ENCODE data around the gene FXYD3. TPM values are rescaled to one million over a fixed set of nuclear protein-coding genes. Genes with fewer than 3 reads are reported as not detected.

The FXYD3 gene
- total and polyA plus RNA-seq, 2 of the 13 experiments (the other 11 are each of a cell fraction or from before 2014, with no cell fraction given) = 4.9 TPM; not detected in 1

DNA sequence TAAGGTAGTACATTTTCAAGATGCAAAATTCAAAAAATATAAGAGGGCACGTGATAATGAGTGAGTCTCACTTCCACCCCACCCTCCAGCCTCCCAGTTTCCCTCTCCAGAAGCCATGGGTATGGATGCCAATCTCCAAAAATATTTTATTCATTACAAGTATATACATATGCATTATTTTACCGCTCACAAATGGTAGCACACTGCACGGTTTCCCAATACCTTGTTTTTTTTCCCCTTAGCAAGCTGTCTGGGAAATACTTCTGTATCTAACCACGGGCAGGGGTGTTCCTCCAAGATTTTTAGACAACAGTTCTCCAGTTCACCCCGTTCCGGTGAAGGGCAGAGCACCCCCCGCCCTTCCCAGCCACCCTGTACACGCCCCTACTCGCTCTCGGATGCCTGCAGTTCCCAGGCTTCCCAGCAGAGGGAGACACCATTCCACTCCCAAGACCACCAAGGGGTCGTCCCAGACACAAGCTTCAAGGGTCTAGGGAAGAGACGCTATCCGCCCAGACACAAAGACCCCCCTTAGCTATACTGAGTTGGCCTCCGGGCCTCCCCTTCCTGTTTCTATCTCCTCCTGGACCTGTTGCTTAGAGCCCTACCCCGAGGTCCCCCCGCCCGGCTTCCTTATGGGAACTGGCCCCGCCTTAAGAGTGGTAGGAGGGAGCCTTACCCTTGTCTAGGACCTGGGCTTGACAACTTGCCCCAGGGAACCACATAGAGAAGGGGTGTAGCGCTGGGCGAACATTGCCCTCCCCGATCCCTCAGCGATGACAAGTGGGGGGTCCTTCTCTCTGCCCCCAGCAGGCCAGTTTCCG, 1.1 kb upstream of the FXYD3 start (continued):
- TF ChIP-seq, protein P1, sequence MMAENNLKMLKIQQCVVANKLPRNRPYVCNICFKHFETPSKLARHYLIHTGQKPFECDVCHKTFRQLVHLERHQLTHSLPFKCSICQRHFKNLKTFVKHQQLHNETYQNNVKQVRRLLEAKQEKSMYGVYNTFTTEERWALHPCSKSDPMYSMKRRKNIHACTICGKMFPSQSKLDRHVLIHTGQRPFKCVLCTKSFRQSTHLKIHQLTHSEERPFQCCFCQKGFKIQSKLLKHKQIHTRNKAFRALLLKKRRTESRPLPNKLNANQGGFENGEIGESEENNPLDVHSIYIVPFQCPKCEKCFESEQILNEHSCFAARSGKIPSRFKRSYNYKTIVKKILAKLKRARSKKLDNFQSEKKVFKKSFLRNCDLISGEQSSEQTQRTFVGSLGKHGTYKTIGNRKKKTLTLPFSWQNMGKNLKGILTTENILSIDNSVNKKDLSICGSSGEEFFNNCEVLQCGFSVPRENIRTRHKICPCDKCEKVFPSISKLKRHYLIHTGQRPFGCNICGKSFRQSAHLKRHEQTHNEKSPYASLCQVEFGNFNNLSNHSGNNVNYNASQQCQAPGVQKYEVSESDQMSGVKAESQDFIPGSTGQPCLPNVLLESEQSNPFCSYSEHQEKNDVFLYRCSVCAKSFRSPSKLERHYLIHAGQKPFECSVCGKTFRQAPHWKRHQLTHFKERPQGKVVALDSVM (CRISPR knock-in tag; IDR thresholded peaks at IDR 0.05) = no peak
- no peak for TF ChIP-seq RAD51 (IDR thresholded peaks at IDR 0.05; ENCODE audit: borderline replicate concordance)
- TF ChIP-seq HMGXB4 (CRISPR knock-in tag; IDR thresholded peaks at IDR 0.05; ENCODE audit: borderline replicate concordance in 1 of 2, low read depth in 1 of 2) = 0 out of 4 replicates have a peak, but pooled peaks of 1 of the 2 experiments have one; percentile 44
- TF ChIP-seq GPN1 (CRISPR knock-in tag; IDR thresholded peaks at IDR 0.05; ENCODE audit: borderline replicate concordance) = no peak
- TF ChIP-seq MEIS2 (CRISPR knock-in tag; IDR thresholded peaks at IDR 0.05) = no peak
- TF ChIP-seq, protein P2, sequence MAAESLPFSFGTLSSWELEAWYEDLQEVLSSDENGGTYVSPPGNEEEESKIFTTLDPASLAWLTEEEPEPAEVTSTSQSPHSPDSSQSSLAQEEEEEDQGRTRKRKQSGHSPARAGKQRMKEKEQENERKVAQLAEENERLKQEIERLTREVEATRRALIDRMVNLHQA (CRISPR knock-in tag; IDR thresholded peaks at IDR 0.05) = no peak
- no peak for TF ChIP-seq MED8 (CRISPR knock-in tag; IDR thresholded peaks at IDR 0.05; ENCODE audit: insufficient replicate concordance)
- TF ChIP-seq ZNF574 (CRISPR knock-in tag; IDR thresholded peaks at IDR 0.05) = 0 out of 2 replicates have a peak, but pooled peaks have one; percentile 31
- TF ChIP-seq ZNF260 (CRISPR knock-in tag; IDR thresholded peaks at IDR 0.05; ENCODE audit: borderline replicate concordance, low read depth) = no peak
- no peak for TF ChIP-seq MXI1 (IDR thresholded peaks at IDR 0.05; ENCODE audit: borderline replicate concordance, low read depth, low read length)
- TF ChIP-seq GFI1 (CRISPR knock-in tag; IDR thresholded peaks at IDR 0.05; ENCODE audit: borderline replicate concordance) = no peak
- no peak for TF ChIP-seq ZNF430 (CRISPR knock-in tag; IDR thresholded peaks at IDR 0.05)
- TF ChIP-seq, protein P3, sequence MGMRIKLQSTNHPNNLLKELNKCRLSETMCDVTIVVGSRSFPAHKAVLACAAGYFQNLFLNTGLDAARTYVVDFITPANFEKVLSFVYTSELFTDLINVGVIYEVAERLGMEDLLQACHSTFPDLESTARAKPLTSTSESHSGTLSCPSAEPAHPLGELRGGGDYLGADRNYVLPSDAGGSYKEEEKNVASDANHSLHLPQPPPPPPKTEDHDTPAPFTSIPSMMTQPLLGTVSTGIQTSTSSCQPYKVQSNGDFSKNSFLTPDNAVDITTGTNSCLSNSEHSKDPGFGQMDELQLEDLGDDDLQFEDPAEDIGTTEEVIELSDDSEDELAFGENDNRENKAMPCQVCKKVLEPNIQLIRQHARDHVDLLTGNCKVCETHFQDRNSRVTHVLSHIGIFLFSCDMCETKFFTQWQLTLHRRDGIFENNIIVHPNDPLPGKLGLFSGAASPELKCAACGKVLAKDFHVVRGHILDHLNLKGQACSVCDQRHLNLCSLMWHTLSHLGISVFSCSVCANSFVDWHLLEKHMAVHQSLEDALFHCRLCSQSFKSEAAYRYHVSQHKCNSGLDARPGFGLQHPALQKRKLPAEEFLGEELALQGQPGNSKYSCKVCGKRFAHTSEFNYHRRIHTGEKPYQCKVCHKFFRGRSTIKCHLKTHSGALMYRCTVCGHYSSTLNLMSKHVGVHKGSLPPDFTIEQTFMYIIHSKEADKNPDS (CRISPR knock-in tag; IDR thresholded peaks at IDR 0.05) = no peak
- TF ChIP-seq ZNF253 (CRISPR knock-in tag; IDR thresholded peaks at IDR 0.05; ENCODE audit: borderline replicate concordance) = no peak
- TF ChIP-seq ZSCAN20 (CRISPR knock-in tag; IDR thresholded peaks at IDR 0.05; ENCODE audit: borderline replicate concordance) = no peak
- TF ChIP-seq KMT2B (CRISPR knock-in tag; IDR thresholded peaks at IDR 0.05) = no peak
- no peak for TF ChIP-seq RBFOX2 (IDR thresholded peaks at IDR 0.05; ENCODE audit: low read depth, low read length)
